Glutamatergic neuron (in vitro differentiated cells): ENCODE results near the gene BROX. TPM values are rescaled to one million over a fixed set of nuclear protein-coding genes. Genes with fewer than 3 reads are reported as not detected.

Source experiments
- DNase-seq: peaks from one replicate; pipeline ENCODE4 v3.0.0; 2022
- H3K27ac Mint-ChIP-seq: one replicate; pipeline ENCODE4 v1.8.0; 2020; ENCODE audit warnings: mild to moderate bottlenecking, mixed read lengths, inconsistent platforms; ENCODE audit not compliant: unreplicated experiment
- H3K27me3 Mint-ChIP-seq: one replicate; pipeline ENCODE4 v1.8.0; 2020; ENCODE audit warnings: mild to moderate bottlenecking, moderate library complexity, mixed read lengths, inconsistent platforms; ENCODE audit not compliant: unreplicated experiment
- H3K36me3 Mint-ChIP-seq: one replicate; pipeline ENCODE4 v1.8.0; 2020; ENCODE audit warnings: mild to moderate bottlenecking, mixed read lengths, inconsistent platforms; ENCODE audit not compliant: unreplicated experiment
- H3K4me1 Mint-ChIP-seq: one replicate; pipeline ENCODE4 v1.8.0; 2020; ENCODE audit warnings: mild to moderate bottlenecking, low read depth, mixed read lengths, inconsistent platforms; ENCODE audit not compliant: unreplicated experiment
- H3K4me3 Mint-ChIP-seq: one replicate; pipeline ENCODE4 v1.8.0; 2020; ENCODE audit warnings: mild to moderate bottlenecking, mixed read lengths, inconsistent platforms; ENCODE audit not compliant: unreplicated experiment
- H3K9me3 Mint-ChIP-seq: one replicate; pipeline ENCODE4 v1.8.0; 2020; ENCODE audit warnings: mild to moderate bottlenecking, moderate library complexity, mixed read lengths, inconsistent platforms; ENCODE audit not compliant: unreplicated experiment
- total RNA-seq: library from RNA; stranded (reverse); fragmentation: NEBNext Ultra II Directional; extraction: Animal tissue kit (Norgen Biotek cat#: 25700); gene quantifications from one replicate; pipeline ENCODE4 v1.2.1, GENCODE V29; 2021; ENCODE audit not compliant: unreplicated experiment
- TF ChIP-seq, protein P1 (sequence below): fragments of 200-600 bp; sonication (generic); IDR thresholded peaks from one replicate; pipeline ENCODE4 v1.5.0; 2021; ENCODE audit not compliant: partially characterized antibody, unreplicated experiment

Gene BROX
- total RNA-seq, 1 donor from 2014 or later = 19.0 TPM

GRCh38 chr1:222751255-222751654 lies 38.9 kb downstream of the BROX start:
- no peaks in the 10 kb centered on the region for H3K36me3 Mint-ChIP-seq
- peaks cover 2% of the 10 kb centered on the region for H3K4me1 Mint-ChIP-seq
- H3K9me3 Mint-ChIP-seq = no peaks in the 10 kb centered on the region
- H3K27me3 Mint-ChIP-seq = no peaks in the 10 kb centered on the region
- no peak overlapping the region for H3K4me3 Mint-ChIP-seq
- TF ChIP-seq, protein P1, sequence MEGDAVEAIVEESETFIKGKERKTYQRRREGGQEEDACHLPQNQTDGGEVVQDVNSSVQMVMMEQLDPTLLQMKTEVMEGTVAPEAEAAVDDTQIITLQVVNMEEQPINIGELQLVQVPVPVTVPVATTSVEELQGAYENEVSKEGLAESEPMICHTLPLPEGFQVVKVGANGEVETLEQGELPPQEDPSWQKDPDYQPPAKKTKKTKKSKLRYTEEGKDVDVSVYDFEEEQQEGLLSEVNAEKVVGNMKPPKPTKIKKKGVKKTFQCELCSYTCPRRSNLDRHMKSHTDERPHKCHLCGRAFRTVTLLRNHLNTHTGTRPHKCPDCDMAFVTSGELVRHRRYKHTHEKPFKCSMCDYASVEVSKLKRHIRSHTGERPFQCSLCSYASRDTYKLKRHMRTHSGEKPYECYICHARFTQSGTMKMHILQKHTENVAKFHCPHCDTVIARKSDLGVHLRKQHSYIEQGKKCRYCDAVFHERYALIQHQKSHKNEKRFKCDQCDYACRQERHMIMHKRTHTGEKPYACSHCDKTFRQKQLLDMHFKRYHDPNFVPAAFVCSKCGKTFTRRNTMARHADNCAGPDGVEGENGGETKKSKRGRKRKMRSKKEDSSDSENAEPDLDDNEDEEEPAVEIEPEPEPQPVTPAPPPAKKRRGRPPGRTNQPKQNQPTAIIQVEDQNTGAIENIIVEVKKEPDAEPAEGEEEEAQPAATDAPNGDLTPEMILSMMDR = no peak
- DNase-seq = no peak
- H3K27ac Mint-ChIP-seq = no peak overlapping the region

DNA sequence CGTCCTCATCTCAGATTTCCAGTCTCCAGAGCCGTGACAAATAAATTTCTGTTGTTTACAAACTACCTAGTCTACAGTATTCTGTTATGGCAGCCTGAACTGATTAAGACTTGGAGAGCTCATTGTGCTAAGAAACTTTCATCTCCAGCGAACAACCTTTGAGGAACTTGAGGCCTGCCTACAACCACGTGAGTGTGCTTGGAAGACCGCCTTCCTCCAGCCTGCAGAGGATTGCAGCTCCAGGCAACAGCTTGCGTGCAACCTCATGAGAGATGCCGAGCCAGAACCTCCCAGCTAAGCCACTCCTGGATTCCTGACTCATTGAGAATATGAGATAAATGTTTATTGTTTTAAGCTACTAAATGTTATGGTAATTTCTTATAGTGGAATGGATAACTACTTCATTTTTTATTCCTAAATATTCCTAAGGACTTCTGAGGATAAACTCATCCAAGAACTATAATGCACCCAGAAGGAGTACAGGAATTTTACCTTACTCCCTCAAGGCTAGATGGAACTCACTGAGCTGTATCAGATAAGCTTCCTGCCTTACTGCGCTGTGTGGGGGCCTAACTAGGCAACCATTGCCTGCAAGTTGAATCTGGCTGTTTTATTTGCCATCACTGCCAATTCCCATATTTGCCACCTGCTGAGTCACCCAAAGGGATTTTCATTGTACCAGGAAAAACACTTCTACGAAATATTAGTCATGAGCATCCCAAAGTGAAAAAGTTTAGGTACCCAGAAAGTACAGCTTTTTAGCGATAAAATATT lies 42.2 kb downstream of the BROX start:
- H3K9me3 Mint-ChIP-seq = no peaks in the 10 kb centered on the region
- TF ChIP-seq, protein P1 = no peak
- no peaks in the 10 kb centered on the region for H3K27me3 Mint-ChIP-seq
- H3K27ac Mint-ChIP-seq = no peak overlapping the region
- peaks cover 2% of the 10 kb centered on the region for H3K4me1 Mint-ChIP-seq
- DNase-seq = no peak
- H3K4me3 Mint-ChIP-seq = no peak overlapping the region
- no peaks in the 10 kb centered on the region for H3K36me3 Mint-ChIP-seq

DNA sequence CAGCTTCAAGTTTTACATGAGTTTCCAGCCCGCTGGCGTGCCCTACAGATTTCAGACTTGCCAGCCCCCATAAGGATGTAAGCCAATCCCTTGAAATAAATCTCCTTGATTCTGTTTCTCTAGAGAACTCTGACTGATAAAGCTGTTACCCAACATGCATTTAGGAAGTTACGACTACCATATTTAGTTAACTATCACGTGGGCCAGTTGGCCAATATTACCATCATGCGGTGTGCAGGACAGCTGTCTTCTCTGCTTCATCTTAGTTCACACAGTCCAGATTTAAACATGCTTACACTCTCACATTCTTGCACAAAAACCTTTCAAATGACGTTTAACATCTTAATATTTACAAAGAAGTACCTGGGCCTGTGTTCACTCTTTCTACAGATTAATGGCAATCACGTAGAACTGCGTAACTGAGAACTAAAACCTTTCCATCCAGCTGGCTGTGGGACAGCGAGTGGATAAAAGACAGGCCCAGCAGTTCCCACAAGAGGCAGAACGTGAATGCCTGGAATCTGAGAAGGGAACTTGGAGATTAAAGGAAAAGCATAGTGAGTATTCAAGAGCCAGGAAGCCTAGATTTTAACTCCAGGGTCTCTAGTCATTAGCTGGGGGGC lies 45.4 kb downstream of the BROX start:
- Mint-ChIP-seq H3K4me1 (no peaks in the 10 kb centered on the region), H3K27me3 (no peaks in the 10 kb centered on the region), H3K9me3 (no peaks in the 10 kb centered on the region), H3K27ac (no peak overlapping the region), H3K36me3 (no peaks in the 10 kb centered on the region), H3K4me3 (no peak overlapping the region)
- no peak for DNase-seq
- TF ChIP-seq, protein P1 = no peak

- DNase-seq = no peak
- Mint-ChIP-seq H3K27me3 (no peaks in the 10 kb centered on the region), H3K4me1 (no peaks in the 10 kb centered on the region)
These were observed 47.2 kb downstream of the BROX start for GRCh38 chr1:222759451-222760035.

More at GRCh38 chr1:222759451-222760035, 47.2 kb downstream of the BROX start:
- H3K4me3 Mint-ChIP-seq = no peak overlapping the region
- no peak overlapping the region for H3K27ac Mint-ChIP-seq
- TF ChIP-seq, protein P1 = no peak
- H3K9me3 Mint-ChIP-seq = peaks cover 2% of the 10 kb centered on the region
- peaks cover 5% of the 10 kb centered on the region for H3K36me3 Mint-ChIP-seq
